ENCODE measurements around the gene KLF6. TPM values are rescaled to one million over a fixed set of nuclear protein-coding genes. Genes with fewer than 3 reads are reported as not detected.

KLF6 gene
- total and polyA plus RNA-seq, 2 experiments from 2014 or later = 19.6 to 35.4 TPM

DNA sequence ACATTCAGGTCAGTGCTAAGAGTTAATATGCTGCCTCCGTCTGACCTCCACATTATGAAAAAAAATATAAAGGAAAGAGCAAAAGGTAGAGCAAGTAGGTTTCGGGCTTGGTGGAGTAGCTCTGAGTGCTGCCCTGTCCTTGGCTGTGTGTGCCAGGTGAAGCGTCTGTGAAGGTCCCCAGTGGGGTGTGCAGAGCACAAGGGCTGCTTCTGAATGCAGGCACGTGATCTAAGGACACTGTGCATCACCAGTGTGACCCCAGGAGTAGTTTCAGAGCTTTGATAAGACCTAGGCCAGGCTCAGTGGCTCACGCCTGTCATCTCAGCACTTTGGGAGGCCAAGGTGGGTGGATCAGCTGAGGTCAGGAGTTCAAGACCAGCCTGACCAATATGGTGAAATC lies 36.0 kb downstream of the KLF6 start:
- H3K4me1 Mint-ChIP-seq = peaks cover 15% of the 10 kb centered on the region
- Histone ChIP-seq H3K27me3 (ENCODE audit: insufficient read depth) (no peaks in the 10 kb centered on the region), H3K4me2 (no peak overlapping the region), H3K36me3 (ENCODE audit: insufficient read depth) (no peaks in the 10 kb centered on the region), H3K4me1 (ENCODE audit: insufficient read depth) (peaks cover 8% of the 10 kb centered on the region), H3K4me3 (no peak overlapping the region), H4K20me1 (replicated peaks; ENCODE audit: insufficient read depth) (no peaks in the 10 kb centered on the region), H3F3A (replicated peaks; ENCODE audit: low read depth) (no peaks in the 10 kb centered on the region), H2AFZ (no peak overlapping the region), H3K27ac (ENCODE audit: low read depth) (no peak overlapping the region), H3K9me2 (ENCODE audit: insufficient read depth) (peaks cover 15% of the 10 kb centered on the region; the same call in 1 of the 2 replicates), H3K79me2 (replicated peaks; ENCODE audit: insufficient read depth) (no peaks in the 10 kb centered on the region)
- DNase-seq (ENCODE audit: low spot score) = no peak
- no peak overlapping the region for H3K27ac Mint-ChIP-seq
- H3K27me3 Mint-ChIP-seq (ENCODE audit: insufficient read depth, low read depth, poor library complexity) = peaks cover 6% of the 10 kb centered on the region
- TF ChIP-seq ZNF331 (CRISPR knock-in tag; IDR thresholded peaks at IDR 0.05; ENCODE audit: low read depth) (no peak), EZH2 (IDR thresholded peaks at IDR 0.05; ENCODE audit: low read depth, unreplicated experiment) (no peak), EZH2phosphoT487 (IDR thresholded peaks at IDR 0.05; ENCODE audit: unreplicated experiment) (no peak), STAT1 (IDR thresholded peaks at IDR 0.05; ENCODE audit: unreplicated experiment) (no peak), ZNF114 (CRISPR knock-in tag; IDR thresholded peaks at IDR 0.05) (no peak), JUNB (IDR thresholded peaks at IDR 0.05; ENCODE audit: unreplicated experiment) (no peak), POLR2AphosphoS5 (IDR thresholded peaks at IDR 0.05; ENCODE audit: low read depth) (no peak), CREB1 (CRISPR knock-in tag; IDR thresholded peaks at IDR 0.05; ENCODE audit: low read depth) (no peak), NANOG (IDR thresholded peaks at IDR 0.05; ENCODE audit: borderline replicate concordance) (no peak)
- TF ChIP-seq, protein P1, sequence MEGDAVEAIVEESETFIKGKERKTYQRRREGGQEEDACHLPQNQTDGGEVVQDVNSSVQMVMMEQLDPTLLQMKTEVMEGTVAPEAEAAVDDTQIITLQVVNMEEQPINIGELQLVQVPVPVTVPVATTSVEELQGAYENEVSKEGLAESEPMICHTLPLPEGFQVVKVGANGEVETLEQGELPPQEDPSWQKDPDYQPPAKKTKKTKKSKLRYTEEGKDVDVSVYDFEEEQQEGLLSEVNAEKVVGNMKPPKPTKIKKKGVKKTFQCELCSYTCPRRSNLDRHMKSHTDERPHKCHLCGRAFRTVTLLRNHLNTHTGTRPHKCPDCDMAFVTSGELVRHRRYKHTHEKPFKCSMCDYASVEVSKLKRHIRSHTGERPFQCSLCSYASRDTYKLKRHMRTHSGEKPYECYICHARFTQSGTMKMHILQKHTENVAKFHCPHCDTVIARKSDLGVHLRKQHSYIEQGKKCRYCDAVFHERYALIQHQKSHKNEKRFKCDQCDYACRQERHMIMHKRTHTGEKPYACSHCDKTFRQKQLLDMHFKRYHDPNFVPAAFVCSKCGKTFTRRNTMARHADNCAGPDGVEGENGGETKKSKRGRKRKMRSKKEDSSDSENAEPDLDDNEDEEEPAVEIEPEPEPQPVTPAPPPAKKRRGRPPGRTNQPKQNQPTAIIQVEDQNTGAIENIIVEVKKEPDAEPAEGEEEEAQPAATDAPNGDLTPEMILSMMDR (conservative IDR thresholded peaks at IDR 0.05; ENCODE audit: low read depth in 2 of 2) = no peak
- TF ChIP-seq, protein P2, sequence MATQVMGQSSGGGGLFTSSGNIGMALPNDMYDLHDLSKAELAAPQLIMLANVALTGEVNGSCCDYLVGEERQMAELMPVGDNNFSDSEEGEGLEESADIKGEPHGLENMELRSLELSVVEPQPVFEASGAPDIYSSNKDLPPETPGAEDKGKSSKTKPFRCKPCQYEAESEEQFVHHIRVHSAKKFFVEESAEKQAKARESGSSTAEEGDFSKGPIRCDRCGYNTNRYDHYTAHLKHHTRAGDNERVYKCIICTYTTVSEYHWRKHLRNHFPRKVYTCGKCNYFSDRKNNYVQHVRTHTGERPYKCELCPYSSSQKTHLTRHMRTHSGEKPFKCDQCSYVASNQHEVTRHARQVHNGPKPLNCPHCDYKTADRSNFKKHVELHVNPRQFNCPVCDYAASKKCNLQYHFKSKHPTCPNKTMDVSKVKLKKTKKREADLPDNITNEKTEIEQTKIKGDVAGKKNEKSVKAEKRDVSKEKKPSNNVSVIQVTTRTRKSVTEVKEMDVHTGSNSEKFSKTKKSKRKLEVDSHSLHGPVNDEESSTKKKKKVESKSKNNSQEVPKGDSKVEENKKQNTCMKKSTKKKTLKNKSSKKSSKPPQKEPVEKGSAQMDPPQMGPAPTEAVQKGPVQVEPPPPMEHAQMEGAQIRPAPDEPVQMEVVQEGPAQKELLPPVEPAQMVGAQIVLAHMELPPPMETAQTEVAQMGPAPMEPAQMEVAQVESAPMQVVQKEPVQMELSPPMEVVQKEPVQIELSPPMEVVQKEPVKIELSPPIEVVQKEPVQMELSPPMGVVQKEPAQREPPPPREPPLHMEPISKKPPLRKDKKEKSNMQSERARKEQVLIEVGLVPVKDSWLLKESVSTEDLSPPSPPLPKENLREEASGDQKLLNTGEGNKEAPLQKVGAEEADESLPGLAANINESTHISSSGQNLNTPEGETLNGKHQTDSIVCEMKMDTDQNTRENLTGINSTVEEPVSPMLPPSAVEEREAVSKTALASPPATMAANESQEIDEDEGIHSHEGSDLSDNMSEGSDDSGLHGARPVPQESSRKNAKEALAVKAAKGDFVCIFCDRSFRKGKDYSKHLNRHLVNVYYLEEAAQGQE (IDR thresholded peaks at IDR 0.05; ENCODE audit: unreplicated experiment) = no peak
- TF ChIP-seq, protein P3, sequence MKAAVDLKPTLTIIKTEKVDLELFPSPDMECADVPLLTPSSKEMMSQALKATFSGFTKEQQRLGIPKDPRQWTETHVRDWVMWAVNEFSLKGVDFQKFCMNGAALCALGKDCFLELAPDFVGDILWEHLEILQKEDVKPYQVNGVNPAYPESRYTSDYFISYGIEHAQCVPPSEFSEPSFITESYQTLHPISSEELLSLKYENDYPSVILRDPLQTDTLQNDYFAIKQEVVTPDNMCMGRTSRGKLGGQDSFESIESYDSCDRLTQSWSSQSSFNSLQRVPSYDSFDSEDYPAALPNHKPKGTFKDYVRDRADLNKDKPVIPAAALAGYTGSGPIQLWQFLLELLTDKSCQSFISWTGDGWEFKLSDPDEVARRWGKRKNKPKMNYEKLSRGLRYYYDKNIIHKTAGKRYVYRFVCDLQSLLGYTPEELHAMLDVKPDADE (IDR thresholded peaks at IDR 0.05) = no peak
- no peak overlapping the region for H3K4me3 Mint-ChIP-seq
- H3K36me3 Mint-ChIP-seq (ENCODE audit: low read depth) = no peaks in the 10 kb centered on the region
- no peak for ATAC-seq
- H3K9me3 Mint-ChIP-seq = no peaks in the 10 kb centered on the region; the same call in 2 of the 3 replicates
